ENCODE data around the gene CHST11. TPM values are rescaled to one million over a fixed set of nuclear protein-coding genes. Genes with fewer than 3 reads are reported as not detected.

CHST11 gene
- total RNA-seq, 1 donor from 2014 or later: 44.3 TPM

DNA sequence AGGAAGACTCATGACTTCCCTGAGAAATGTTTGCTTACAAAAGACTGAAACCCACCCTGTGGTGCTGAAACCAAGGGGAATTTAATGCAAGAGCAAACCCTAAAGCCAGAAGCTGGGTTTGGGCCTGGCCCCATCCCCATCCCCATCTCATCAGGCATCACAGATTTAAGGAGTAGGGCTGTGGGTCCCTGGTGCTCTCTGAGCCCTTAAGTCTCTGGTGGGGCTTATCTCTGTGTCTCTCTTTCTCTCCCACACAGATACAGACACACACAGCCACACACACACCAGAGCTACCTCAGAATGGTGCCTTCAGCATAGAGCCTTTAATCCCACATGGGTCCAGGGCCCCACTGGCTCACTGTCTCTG lies 264.3 kb downstream of the CHST11 start:
- no peak for DNase-seq (ENCODE audit: low read depth)
- TF ChIP-seq CTCF (conservative IDR thresholded peaks at IDR 0.05; ENCODE audit: low read depth, low read length): no peak
- H3K4me3 ChIP-seq (ENCODE audit: low read depth, low read length): no peak overlapping the region

GRCh38 chr12:104721936-104722335 lies 265.2 kb downstream of the CHST11 start:
- H3K4me3 ChIP-seq (ENCODE audit: low read depth, low read length): no peak overlapping the region
- no peak for DNase-seq (ENCODE audit: low read depth)

GRCh38 chr12:104722601-104723534 lies 266.1 kb downstream of the CHST11 start:
- no peak overlapping the region for H3K4me3 ChIP-seq (ENCODE audit: low read depth, low read length)
- DNase-seq (ENCODE audit: low read depth): no peak
- TF ChIP-seq CTCF (conservative IDR thresholded peaks at IDR 0.05; ENCODE audit: low read depth, low read length): no peak

More at GRCh38 chr12:104721936-104722335, 265.2 kb downstream of the CHST11 start:
- TF ChIP-seq CTCF (conservative IDR thresholded peaks at IDR 0.05; ENCODE audit: low read depth, low read length): no peak

DNA sequence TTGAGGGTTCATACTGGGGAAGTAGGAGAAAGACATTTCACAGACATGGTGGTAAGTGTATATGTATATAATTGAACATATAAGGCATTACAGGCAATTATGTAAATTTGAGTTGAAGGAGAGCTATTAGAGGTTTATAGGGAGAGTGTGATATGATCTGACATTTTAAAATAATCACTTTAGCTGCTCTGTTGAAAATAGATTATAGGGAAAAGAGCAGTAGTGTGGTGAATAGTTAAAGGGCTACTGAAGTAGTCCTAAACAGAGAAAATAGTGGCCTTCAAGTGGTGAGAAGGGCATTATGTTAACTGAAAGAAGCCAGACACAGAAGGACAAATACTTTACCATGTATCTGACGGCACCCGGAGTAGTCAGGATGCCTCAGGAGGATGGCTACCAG lies 267.1 kb downstream of the CHST11 start:
- no peak overlapping the region for H3K4me3 ChIP-seq (ENCODE audit: low read depth, low read length)
- no peak for TF ChIP-seq CTCF (conservative IDR thresholded peaks at IDR 0.05; ENCODE audit: low read depth, low read length)

GRCh38 chr12:104724992-104725585 lies 268.3 kb downstream of the CHST11 start:
- no peak overlapping the region for H3K4me3 ChIP-seq (ENCODE audit: low read depth, low read length)
- no peak for TF ChIP-seq CTCF (conservative IDR thresholded peaks at IDR 0.05; ENCODE audit: low read depth, low read length)
- DNase-seq (ENCODE audit: low read depth): no peak

More for the DNA sequence above, 267.1 kb downstream of the CHST11 start:
- no peak for DNase-seq (ENCODE audit: low read depth)

DNA sequence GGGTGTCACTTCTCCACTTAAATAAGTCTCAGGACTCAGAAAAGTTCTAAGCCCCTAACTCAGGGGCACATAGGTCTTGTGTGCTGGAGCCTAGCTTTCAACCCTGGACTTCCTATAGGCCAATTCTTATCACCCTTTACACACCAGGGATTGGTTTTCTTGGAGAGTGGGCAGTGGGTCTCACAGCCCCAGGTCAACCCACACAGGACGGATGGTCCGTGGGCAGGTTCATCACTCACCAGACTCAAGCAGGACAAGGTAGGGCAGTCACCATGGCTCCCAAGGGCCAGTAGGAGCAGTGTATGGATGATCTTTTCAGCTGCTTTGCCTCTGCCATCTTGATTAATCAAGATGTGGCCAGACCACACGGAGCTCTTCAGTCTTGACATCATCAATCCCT lies 268.9 kb downstream of the CHST11 start:
- H3K4me3 ChIP-seq (ENCODE audit: low read depth, low read length): no peak overlapping the region
- DNase-seq (ENCODE audit: low read depth): no peak
- TF ChIP-seq CTCF (conservative IDR thresholded peaks at IDR 0.05; ENCODE audit: low read depth, low read length): no peak
